Sigmoid colon (tissue), 7 donors: Measurements from ENCODE around the gene CITED2. TPM values are rescaled to one million over a fixed set of nuclear protein-coding genes. Genes with fewer than 3 reads are reported as not detected.
A peak's percentile ranks its signal among the peaks of the same experiment; 100 is the strongest.

ENCODE experiments used
- DNase-seq: peaks from one replicate; pipeline ENCODE4 v3.0.0-alpha.2; 2019
- H3K27ac ChIP-seq, 4 donors: fragments of 200-600 bp; sonication (generic); one replicate each; pipeline ENCODE4 v1.5.1; 2016 to 2019; ENCODE audit warnings: mild to moderate bottlenecking in 1 of 4
- H3K27me3 ChIP-seq, 3 donors: fragments of 200-600 bp; sonication (generic); one replicate each; pipeline ENCODE4 v1.5.1; 2019; ENCODE audit warnings: mild to moderate bottlenecking in 1 of 3
- H3K36me3 ChIP-seq, 4 donors: fragments of 200-600 bp; sonication (generic); one replicate each; pipeline ENCODE4 v1.5.1; 2016 to 2019
- H3K4me1 ChIP-seq, 4 donors: fragments of 200-600 bp; sonication (generic); one replicate each; pipeline ENCODE4 v1.5.1; 2017 to 2019
- H3K4me3 ChIP-seq, 4 donors: fragments of 200-600 bp; sonication (generic); one replicate each; pipeline ENCODE4 v1.5.1; 2017 to 2019; ENCODE audit warnings: mild to moderate bottlenecking in 2 of 4, moderate library complexity in 1 of 4
- H3K9me3 ChIP-seq, 4 donors: fragments of 200-600 bp in 3 of 4; sonication (generic) in 3 of 4; one replicate each; pipeline versions ENCODE4 v1.5.1 to v1.6.1; 2013 to 2019
- CTCF ChIP-seq, 4 experiments: fragments of 450-650 bp in 3 of 4; fragments of 200-600 bp in 1 of 4; IDR thresholded peaks; one replicate each; pipeline ENCODE4 v1.5.1; 2016 to 2019; ENCODE audit warnings: antibody characterized with exemption in 4 of 4, mild to moderate bottlenecking in 3 of 4, moderate library complexity in 2 of 4
- EP300 ChIP-seq, 4 donors: sonication (generic); formaldehyde crosslinking; IDR thresholded peaks; one replicate each; pipeline ENCODE4 v1.6.1; 2017; ENCODE audit warnings: antibody characterized with exemption in 4 of 4
- POLR2A ChIP-seq, 2 donors: fragments of 450-650 bp; IDR thresholded peaks; one replicate each; pipeline ENCODE4 v1.6.1; 2016; ENCODE audit warnings: antibody characterized with exemption in 2 of 2, mild to moderate bottlenecking in 2 of 2, moderate library complexity in 2 of 2
- POLR2AphosphoS5 ChIP-seq, 4 donors: sonication (generic); formaldehyde crosslinking; IDR thresholded peaks; one replicate each; pipeline ENCODE4 v1.6.1; 2017; ENCODE audit warnings: antibody characterized with exemption in 4 of 4
- WGBS, 2 donors: extraction: QIAGEN DNeasy Blood & Tissue Kit; methylation state at CpG; one replicate each; pipeline ENCODE4 v1.1.7; 2013; 5-methylcytosine and 5-hydroxymethylcytosine counted together
- intact Hi-C: fragments of 100-400 bp; cut with DNase I; formaldehyde crosslinking; loops from one replicate; pipeline ENCODE4 v1.15.1; 2023
- polyA plus RNA-seq, 3 donors: library from polyadenylated mRNA; stranded (reverse); fragments of 200-250 nt; gene quantifications; one replicate each; pipeline ENCODE4 v1.2.3, GENCODE V29; 2013
- total RNA-seq, 4 donors: library from RNA; depleted of rRNA; stranded (reverse); fragments of >200 nt; gene quantifications; one replicate each; pipeline ENCODE4 v1.1.0, GENCODE V29; 2016
- donor health status: healthy with polysubstance abuse.
- donor health status: Bipolar disorder and iron deficiency.
- donor health status: healthy.

The CITED2 gene
- total and polyA plus RNA-seq, 7 donors = 26.4 to 182 (median 71.7) TPM

- Histone ChIP-seq H3K27me3 (no peaks in the 10 kb centered on the region), H3K27ac (peak overlapping the region; percentile 96 to 97 (median 97)), H3K36me3 (peaks cover 6 to 20% (median 13%) of the 10 kb centered on the region in 4 donors), H3K4me1 (peaks cover 4 to 20% (median 10%) of the 10 kb centered on the region in 4 donors), H3K4me3 (peak overlapping the region; percentile 65 to 89 (median 86)), H3K9me3 (no peaks in the 10 kb centered on the region)
- DNase-seq = peak; percentile 69
- 1 to 4% methylated on average over 11 of the region's 11 CpGs for WGBS, 2 donors
- TF ChIP-seq EP300 (IDR thresholded peaks at IDR 0.05) (no peak), POLR2A (IDR thresholded peaks at IDR 0.05) (no peak), POLR2AphosphoS5 (IDR thresholded peaks at IDR 0.05) (no peak), CTCF (IDR thresholded peaks at IDR 0.05) (no peak)
- intact Hi-C loops = loop anchor here (2.0 to 10.0 kb wide), 9 partner anchors 97 to 829 kb away; no protein-coding TSS in a partner anchor
Observed at GRCh38 chr6:139376017-139376330, 1.5 kb upstream of the CITED2 start.

- peak overlapping the region; percentile 65 to 89 (median 86) for H3K4me3 ChIP-seq
- 0% methylated on average over 44 of the region's 44 CpGs for WGBS, 2 donors
- TF ChIP-seq POLR2AphosphoS5 (IDR thresholded peaks at IDR 0.05) (peak; percentile 70 to 94 (median 88)), POLR2A (IDR thresholded peaks at IDR 0.05) (peak in 1 of 2 donors; percentile 49), CTCF (IDR thresholded peaks at IDR 0.05) (no peak), EP300 (IDR thresholded peaks at IDR 0.05) (peak in 3 of 4 donors; percentile 48 to 82 (median 66))
- H3K27me3 ChIP-seq = no peaks in the 10 kb centered on the region
- peaks cover 6 to 20% (median 13%) of the 10 kb centered on the region in 4 donors for H3K36me3 ChIP-seq
- peaks cover 4 to 26% (median 12%) of the 10 kb centered on the region in 4 donors for H3K4me1 ChIP-seq
- peak overlapping the region; percentile 96 to 97 (median 97) for H3K27ac ChIP-seq
- DNase-seq = peak; percentile 98
- H3K9me3 ChIP-seq = no peaks in the 10 kb centered on the region
- intact Hi-C loops = loop anchor here (2.0 to 10.0 kb wide), 11 partner anchors 97 to 1545 kb away; no protein-coding TSS in a partner anchor
Observed at GRCh38 chr6:139375226-139376016, 973 bp upstream of the CITED2 start.

GRCh38 chr6:139373928-139374356 lies 506 bp downstream of the CITED2 start:
- H3K4me1 ChIP-seq = peaks cover 4 to 41% (median 25%) of the 10 kb centered on the region in 4 donors
- intact Hi-C loops = loop anchor here (2.0 to 10.0 kb wide), 7 partner anchors 215 to 1547 kb away; no protein-coding TSS in a partner anchor
- peaks cover 6 to 20% (median 13%) of the 10 kb centered on the region in 4 donors for H3K36me3 ChIP-seq
- DNase-seq = no peak
- H3K27ac ChIP-seq = peak overlapping the region; percentile 96 to 97 (median 97)
- TF ChIP-seq EP300 (IDR thresholded peaks at IDR 0.05) = no peak
- no peak for TF ChIP-seq POLR2A (IDR thresholded peaks at IDR 0.05)
- no peak for TF ChIP-seq POLR2AphosphoS5 (IDR thresholded peaks at IDR 0.05)
- no peak for TF ChIP-seq CTCF (IDR thresholded peaks at IDR 0.05)
- H3K4me3 ChIP-seq = peak overlapping the region; percentile 65 to 89 (median 86)
- no peaks in the 10 kb centered on the region for H3K9me3 ChIP-seq
- H3K27me3 ChIP-seq = no peaks in the 10 kb centered on the region
- whole genome bisulfite sequencing, 2 donors = 1% methylated on average over 25 of the region's 25 CpGs

- H3K9me3 ChIP-seq = no peaks in the 10 kb centered on the region
- no peaks in the 10 kb centered on the region for H3K27me3 ChIP-seq
- H3K27ac ChIP-seq = peak overlapping the region; percentile 96 to 97 (median 97)
- 0 to 1% methylated on average over 57 of the region's 57 CpGs for WGBS, 2 donors
- peaks cover 6 to 20% (median 13%) of the 10 kb centered on the region in 4 donors for H3K36me3 ChIP-seq
- H3K4me1 ChIP-seq = peaks cover 4 to 43% (median 28%) of the 10 kb centered on the region in 4 donors
- intact Hi-C loops = loop anchor here (5.0 to 10.0 kb wide), 5 partner anchors 484 to 831 kb away; no protein-coding TSS in a partner anchor
- peak overlapping the region; percentile 65 to 89 (median 86) for H3K4me3 ChIP-seq
- DNase-seq = peak; percentile 82
- peak in 2 of 4 donors; percentile 21 to 40 for TF ChIP-seq POLR2AphosphoS5 (IDR thresholded peaks at IDR 0.05)
- no peak for TF ChIP-seq EP300 (IDR thresholded peaks at IDR 0.05)
- TF ChIP-seq CTCF (IDR thresholded peaks at IDR 0.05) = peak in 2 of 4 experiments; percentile 22 to 28
Observed at GRCh38 chr6:139373154-139373927, 1.1 kb downstream of the CITED2 start.
